HEK293 (cell line): ENCODE measurements around the gene GOSR2.
A peak's percentile ranks its signal among the peaks of the same experiment; 100 is the strongest.

ENCODE experiments used
- CTCF ChIA-PET: fragments of 350-600 bp; formaldehyde crosslinking; extraction: SDS; loops from one replicate; lab custom pipeline; 2021; ENCODE audit warnings: antibody characterized with exemption; lab: Yijun Ruan, JAX
- POLR2A ChIA-PET: fragments of 300-600 bp; formaldehyde crosslinking; extraction: SDS; loops from one replicate; lab custom pipeline; 2020; ENCODE audit warnings: antibody characterized with exemption, inconsistent platforms; lab: Yijun Ruan, JAX
- H3K27ac ChIP-seq: fragments of 200-500 bp; sonication (Bioruptor generic); 2 replicates; pipeline ENCODE4 v1.5.1; 2014; ENCODE audit warnings: low read depth, low read length, control low read depth, inconsistent platforms; ENCODE audit errors: extremely low read depth
- H3K36me3 ChIP-seq, 2 experiments: fragments of 200-500 bp in 1 of 2; sonication (Bioruptor generic) in 1 of 2; 1 replicate in 1 of 2; 2 replicates in 1 of 2; pipeline ENCODE4 v1.5.1; 2014 to 2017; ENCODE audit warnings: inconsistent platforms in 2 of 2, low read length in 2 of 2; ENCODE audit not compliant: control insufficient read depth in 2 of 2, insufficient read depth in 1 of 2
- H3K4me1 ChIP-seq: fragments of 200-500 bp; sonication (Bioruptor generic); 2 replicates; pipeline ENCODE4 v1.5.1; 2014; ENCODE audit warnings: mild to moderate bottlenecking, low read length, inconsistent platforms; ENCODE audit not compliant: control insufficient read depth, insufficient read depth
- H3K4me3 ChIP-seq: 2 replicates; pipeline ENCODE4 v1.5.1; 2011; ENCODE audit warnings: low read depth, mild to moderate bottlenecking, control low read depth, low read length, moderate library complexity
- H3K9me3 ChIP-seq: fragments of 200-500 bp; sonication (Bioruptor generic); 2 replicates; pipeline ENCODE4 v1.5.1; 2014; ENCODE audit warnings: low read depth, low read length, inconsistent platforms; ENCODE audit not compliant: control insufficient read depth, insufficient read depth
- HOXC10 ChIP-seq: sonication (generic); formaldehyde crosslinking; IDR thresholded peaks from 2 replicates; pipeline ENCODE4 v1.8.1; 2023; ENCODE audit warnings: mild to moderate bottlenecking, missing genetic modification reagents
- KLF16 ChIP-seq: fragments of 450-650 bp; formaldehyde crosslinking; IDR thresholded peaks from 2 replicates; pipeline ENCODE4 v1.5.1; 2017; ENCODE audit warnings: missing biosample characterization, missing genetic modification characterization
- KLF9 ChIP-seq: fragments of 450-650 bp; formaldehyde crosslinking; IDR thresholded peaks from 2 replicates; pipeline ENCODE4 v1.5.1; 2016; ENCODE audit warnings: missing biosample characterization, missing genetic modification characterization, low read depth
- PRDM1 ChIP-seq: fragments of 450-650 bp; formaldehyde crosslinking; IDR thresholded peaks from 2 replicates; pipeline ENCODE4; 2016; ENCODE audit warnings: missing biosample characterization, missing genetic modification characterization
- SETDB1 ChIP-seq: IDR thresholded peaks from one replicate; pipeline ENCODE4 v1.6.1; 2017; ENCODE audit warnings: mild to moderate bottlenecking, low read length, moderate library complexity, mixed read lengths; ENCODE audit not compliant: insufficient read length
- TSHZ1 ChIP-seq: fragments of 450-650 bp; formaldehyde crosslinking; IDR thresholded peaks from 2 replicates; pipeline ENCODE4 v1.5.1; 2016; ENCODE audit warnings: missing biosample characterization, missing genetic modification characterization, borderline replicate concordance
- ZBTB1 ChIP-seq: fragments of 450-650 bp; formaldehyde crosslinking; IDR thresholded peaks from 2 replicates; pipeline ENCODE4 v1.5.1; 2016; ENCODE audit warnings: missing biosample characterization, missing genetic modification characterization
- ZBTB26 ChIP-seq: fragments of 450-650 bp; formaldehyde crosslinking; optimal IDR thresholded peaks from 2 replicates; pipeline ENCODE3; 2016; ENCODE audit warnings: missing biosample characterization, mild to moderate bottlenecking, missing genetic modification characterization
- ZIC2 ChIP-seq: fragments of 450-650 bp; formaldehyde crosslinking; IDR thresholded peaks from 2 replicates; pipeline ENCODE4 v1.5.1; 2016; ENCODE audit warnings: missing biosample characterization, missing genetic modification characterization
- ZNF138 ChIP-seq: fragments of 450-650 bp; formaldehyde crosslinking; IDR thresholded peaks from 2 replicates; pipeline ENCODE4 v1.5.1; 2016; ENCODE audit warnings: missing biosample characterization, missing genetic modification characterization, borderline replicate concordance
- ZNF2 ChIP-seq: fragments of 450-650 bp; formaldehyde crosslinking; IDR thresholded peaks from 2 replicates; pipeline ENCODE4 v1.5.1; 2016; ENCODE audit warnings: missing biosample characterization, missing genetic modification characterization
- ZNF202 ChIP-seq: fragments of 450-650 bp; formaldehyde crosslinking; IDR thresholded peaks from 2 replicates; pipeline ENCODE4 v1.5.1; 2016; ENCODE audit warnings: missing biosample characterization, missing genetic modification characterization, borderline replicate concordance
- ZNF266 ChIP-seq: fragments of 450-650 bp; formaldehyde crosslinking; IDR thresholded peaks from 2 replicates; pipeline ENCODE4 v1.5.1; 2016; ENCODE audit warnings: missing biosample characterization, missing genetic modification characterization, low read depth
- ZNF473 ChIP-seq: fragments of 450-650 bp; formaldehyde crosslinking; IDR thresholded peaks from 2 replicates; pipeline ENCODE4 v1.5.1; 2017; ENCODE audit warnings: missing biosample characterization, missing genetic modification characterization
- ZNF585B ChIP-seq: fragments of 450-650 bp; formaldehyde crosslinking; IDR thresholded peaks from 2 replicates; pipeline ENCODE4 v1.5.1; 2016; ENCODE audit warnings: missing biosample characterization, missing genetic modification characterization
- ZNF639 ChIP-seq: fragments of 450-650 bp; formaldehyde crosslinking; IDR thresholded peaks from 2 replicates; pipeline ENCODE4 v1.5.1; 2016; ENCODE audit warnings: missing biosample characterization, missing genetic modification characterization
- ZNF792 ChIP-seq: fragments of 450-650 bp; formaldehyde crosslinking; IDR thresholded peaks from 2 replicates; pipeline ENCODE4 v1.5.1; 2016; ENCODE audit warnings: missing biosample characterization, missing genetic modification characterization
- ZSCAN16 ChIP-seq: fragments of 450-650 bp; formaldehyde crosslinking; IDR thresholded peaks from 2 replicates; pipeline ENCODE4 v1.5.1; 2016; ENCODE audit warnings: missing biosample characterization, missing genetic modification characterization
- ZSCAN18 ChIP-seq: fragments of 450-650 bp; formaldehyde crosslinking; IDR thresholded peaks from 2 replicates; pipeline ENCODE4 v1.5.1; 2016; ENCODE audit warnings: missing biosample characterization, missing genetic modification characterization
- ZXDB ChIP-seq: fragments of 450-650 bp; formaldehyde crosslinking; IDR thresholded peaks from 2 replicates; pipeline ENCODE4 v1.5.1; 2016; ENCODE audit warnings: missing biosample characterization, missing genetic modification characterization

Gene GOSR2

GRCh38 chr17:46972346-46972745, 49.4 kb downstream of the GOSR2 start:
- H3K27ac ChIP-seq = no peak overlapping the region
- ChIA-PET CTCF (interaction anchor here (0.7 kb wide), 1 partner anchor 20 kb away, joined by 3 read pairs; no protein-coding TSS in a partner anchor), POLR2A (no interaction called here)
- no peaks in the 10 kb centered on the region; the same call in 1 of the 2 replicates for H3K4me1 ChIP-seq
- H3K36me3 ChIP-seq = peaks cover 0 to 12% of the 10 kb centered on the region in 2 experiments; a peak in 2 of 3 replicates
- no peaks in the 10 kb centered on the region for H3K9me3 ChIP-seq
- no peak overlapping the region for H3K4me3 ChIP-seq
- TF ChIP-seq ZNF473 (tag by site-specific recombination) (no peak), KLF16 (tag by site-specific recombination) (no peak), ZIC2 (tag by site-specific recombination) (0 out of 2 replicates have a peak, but pooled peaks have one; percentile 2), TSHZ1 (tag by site-specific recombination) (no peak)
- TF ChIP-seq, all 188 proteins: peak for 1

GRCh38 chr17:46974086-46974485, 51.1 kb downstream of the GOSR2 start:
- Histone ChIP-seq H3K4me1 (peaks cover 6% of the 10 kb centered on the region; the same call in 1 of the 2 replicates), H3K36me3 (peaks cover 0 to 2% of the 10 kb centered on the region in 2 experiments; a peak in 2 of 3 replicates), H3K27ac (no peak overlapping the region)
- CTCF ChIA-PET = interaction anchor here (0.6 to 1.1 kb wide), 2 partner anchors 31 to 743 kb away, joined by 3 read pairs; no protein-coding TSS in a partner anchor
- TF ChIP-seq ZSCAN18 (tag by site-specific recombination) (no peak), ZXDB (tag by site-specific recombination) (no peak), ZNF792 (tag by site-specific recombination) (no peak), KLF9 (tag by site-specific recombination) (no peak), ZNF473 (tag by site-specific recombination) (no peak), ZNF2 (tag by site-specific recombination) (no peak), ZIC2 (tag by site-specific recombination) (no peak), PRDM1 (tag by site-specific recombination) (no peak), ZSCAN16 (tag by site-specific recombination) (no peak), ZNF639 (tag by site-specific recombination) (no peak), ZNF138 (no peak), HOXC10 (no peak), ZBTB26 (tag by site-specific recombination) (no peak), ZBTB1 (tag by site-specific recombination) (no peak), ZNF202 (tag by site-specific recombination) (no peak), ZNF585B (no peak), ZNF266 (tag by site-specific recombination) (no peak), SETDB1 (no peak)
- TF ChIP-seq, all 188 proteins: peak for 0
- POLR2A ChIA-PET = interaction anchor here (0.6 kb wide), 1 partner anchor 247 kb away, joined by 3 read pairs; no protein-coding TSS in a partner anchor
- Histone ChIP-seq H3K4me3 (no peak overlapping the region), H3K9me3 (no peaks in the 10 kb centered on the region)
